NCI-H1436 treated with DMSO at 0.1 percent for 48 hours (cell line): ENCODE measurements around the gene UGT2B7.
"Not testable (repeated sequence)": the region's sequence is repeated elsewhere in the genome, so short reads cannot be mapped to it uniquely, and the experiment has no call there.

ENCODE experiments used
- DNase-seq: peaks from one replicate; lab custom pipeline; 2025; lab: John Stamatoyannopoulos, UW

The UGT2B7 gene

GRCh38 chr4:69096111-69096656, at the start of gene UGT2B7:
UGT2B7 (plus strand) TSS chr4:69096474; CDS start chr4:69096521, 47 bp downstream.
- no peak for DNase-seq

- DNase-seq: no peak
These were observed 46.4 kb upstream of the UGT2B7 start for GRCh38 chr4:69049860-69050259.

GRCh38 chr4:69050853-69051575, 45.3 kb upstream of the UGT2B7 start:
- DNase-seq: not testable (repeated sequence)

GRCh38 chr4:69051576-69051943, 44.7 kb upstream of the UGT2B7 start:
- no peak for DNase-seq

GRCh38 chr4:69053309-69053885, 42.9 kb upstream of the UGT2B7 start:
- DNase-seq: not testable (repeated sequence)

- not testable (repeated sequence) for DNase-seq
These were observed 42.2 kb upstream of the UGT2B7 start for GRCh38 chr4:69054033-69054432.

GRCh38 chr4:69054578-69055200, 41.6 kb upstream of the UGT2B7 start:
- no peak for DNase-seq

- no peak for DNase-seq
These were observed 40.1 kb upstream of the UGT2B7 start for GRCh38 chr4:69056150-69056549.

- no peak for DNase-seq
These were observed 39.2 kb upstream of the UGT2B7 start for GRCh38 chr4:69056921-69057550.

- no peak for DNase-seq
These were observed 38.5 kb upstream of the UGT2B7 start for GRCh38 chr4:69057620-69058409.

GRCh38 chr4:69058410-69059059, 37.7 kb upstream of the UGT2B7 start:
- no peak for DNase-seq

- no peak for DNase-seq
These were observed 35.5 kb upstream of the UGT2B7 start for GRCh38 chr4:69060651-69061308.

- no peak for DNase-seq
These were observed 31.9 kb upstream of the UGT2B7 start for GRCh38 chr4:69064391-69064790.

- no peak for DNase-seq
These were observed 29.3 kb upstream of the UGT2B7 start for GRCh38 chr4:69066945-69067344.

GRCh38 chr4:69069085-69069484, 27.2 kb upstream of the UGT2B7 start:
- no peak for DNase-seq

GRCh38 chr4:69070590-69070989, 25.7 kb upstream of the UGT2B7 start:
- no peak for DNase-seq

- no peak for DNase-seq
These were observed 25.0 kb upstream of the UGT2B7 start for GRCh38 chr4:69071286-69071685.

GRCh38 chr4:69073375-69073774, 22.9 kb upstream of the UGT2B7 start:
- DNase-seq: no peak

GRCh38 chr4:69075061-69075792, 21.0 kb upstream of the UGT2B7 start:
- DNase-seq: no peak

GRCh38 chr4:69078852-69079251, 17.4 kb upstream of the UGT2B7 start:
- DNase-seq: no peak
